ENCODE data around the gene GHR.
"Not testable (repeated sequence)": the region's sequence is repeated elsewhere in the genome, so short reads cannot be mapped to it uniquely, and the experiment has no call there.

Gene GHR

GRCh38 chr5:42654645-42655044, 231.4 kb downstream of the GHR start:
- CTCF ChIA-PET: no interaction called here
- no peak overlapping the region for H3K4me3 ChIP-seq (ENCODE audit: low read depth, low read length)
- TF ChIP-seq ZNF561 (tag by site-specific recombination; IDR thresholded peaks at IDR 0.05; ENCODE audit: borderline replicate concordance): no peak
- no peak for TF ChIP-seq KLF16 (tag by site-specific recombination; IDR thresholded peaks at IDR 0.05)
- TF ChIP-seq ZNF140 (tag by site-specific recombination; IDR thresholded peaks at IDR 0.05): no peak
- TF ChIP-seq KLF9 (tag by site-specific recombination; IDR thresholded peaks at IDR 0.05; ENCODE audit: low read depth): no peak
- H3K36me3 ChIP-seq (ENCODE audit: control insufficient read depth in 2 of 2, insufficient read depth in 1 of 2, low read length in 2 of 2): no peaks in the 10 kb centered on the region
- H3K27ac ChIP-seq (ENCODE audit: extremely low read depth, low read depth, low read length): no peak overlapping the region
- H3K9me3 ChIP-seq (ENCODE audit: control insufficient read depth, insufficient read depth, low read depth, low read length): no peaks in the 10 kb centered on the region
- no peaks in the 10 kb centered on the region for H3K4me1 ChIP-seq (ENCODE audit: control insufficient read depth, insufficient read depth, low read length)
- POLR2A ChIA-PET: no interaction called here

DNA sequence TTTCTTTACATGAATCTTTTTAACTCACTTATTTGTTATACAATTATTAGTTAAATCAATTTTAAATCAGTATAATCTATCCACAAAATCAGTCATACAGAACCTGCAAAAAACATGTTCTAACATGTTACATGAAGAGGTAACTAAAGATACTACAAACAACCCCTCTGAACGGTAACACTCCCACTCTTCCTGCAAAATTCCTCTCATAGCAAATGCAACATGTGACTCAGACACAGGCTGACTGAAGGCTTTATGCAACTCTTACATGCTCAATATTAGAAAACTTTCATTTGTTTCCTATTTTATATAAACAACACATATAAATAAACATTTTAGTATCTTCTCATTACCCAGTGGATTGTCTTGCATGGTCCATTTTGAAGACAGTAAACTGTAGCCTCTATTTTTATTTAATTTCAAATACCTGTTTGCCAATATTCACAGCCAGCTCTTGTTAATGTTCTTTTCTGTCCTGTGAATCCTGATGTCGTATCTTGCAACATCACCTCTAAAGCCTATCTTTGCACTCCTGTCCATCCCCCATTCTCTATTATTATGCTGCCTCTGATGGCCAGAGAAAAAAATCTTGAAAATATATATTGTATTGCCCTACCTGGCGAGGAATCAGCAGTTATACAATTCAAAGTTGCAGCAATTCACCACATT, 232.9 kb downstream of the GHR start:
- Histone ChIP-seq H3K9me3 (ENCODE audit: control insufficient read depth, insufficient read depth, low read depth, low read length) (no peaks in the 10 kb centered on the region), H3K36me3 (ENCODE audit: control insufficient read depth in 2 of 2, insufficient read depth in 1 of 2, low read length in 2 of 2) (no peaks in the 10 kb centered on the region), H3K27ac (ENCODE audit: extremely low read depth, low read depth, low read length) (no peak overlapping the region), H3K4me3 (ENCODE audit: low read depth, low read length) (no peak overlapping the region), H3K4me1 (ENCODE audit: control insufficient read depth, insufficient read depth, low read length) (no peaks in the 10 kb centered on the region)
- ChIA-PET CTCF (interaction anchor here (0.6 to 2.1 kb wide), 7 partner anchors 9 to 948 kb away, joined by 3 to 8 read pairs (median 4); partner anchors contain the start of gene GHR), POLR2A (no interaction called here)
- TF ChIP-seq ZNF544 (tag by site-specific recombination; IDR thresholded peaks at IDR 0.05): no peak
- no peak for TF ChIP-seq KLF8 (tag by site-specific recombination; IDR thresholded peaks at IDR 0.05)
- no peak for TF ChIP-seq ZNF629 (tag by site-specific recombination; IDR thresholded peaks at IDR 0.05)
- no peak for TF ChIP-seq ZNF664 (tag by site-specific recombination; IDR thresholded peaks at IDR 0.05)
- TF ChIP-seq ZSCAN30 (tag by site-specific recombination; IDR thresholded peaks at IDR 0.05): no peak
- TF ChIP-seq ZNF785 (tag by site-specific recombination; IDR thresholded peaks at IDR 0.05): no peak
- TF ChIP-seq ZNF610 (tag by site-specific recombination; IDR thresholded peaks at IDR 0.05; ENCODE audit: borderline replicate concordance): no peak
- TF ChIP-seq ZNF473 (tag by site-specific recombination; IDR thresholded peaks at IDR 0.05): no peak
- no peak for TF ChIP-seq ZNF354C (tag by site-specific recombination; IDR thresholded peaks at IDR 0.05; ENCODE audit: borderline replicate concordance, low read depth)

DNA sequence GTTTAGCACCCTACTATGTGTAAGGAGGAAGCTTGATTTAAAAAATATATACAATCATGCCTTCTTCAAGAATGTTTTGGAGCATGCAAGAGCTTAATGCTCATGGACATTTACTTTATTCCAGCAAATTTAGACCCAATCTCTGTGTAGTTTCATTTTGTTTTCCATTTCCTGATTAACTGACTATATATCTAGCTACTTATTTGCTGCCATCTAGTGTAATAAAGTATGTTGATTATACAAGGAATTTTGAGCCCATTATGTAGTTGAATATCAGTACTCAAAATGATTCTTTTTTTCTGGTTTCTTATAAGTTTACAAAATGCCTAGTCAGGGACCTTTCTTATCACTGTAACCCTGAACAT, 233.4 kb downstream of the GHR start:
- POLR2A ChIA-PET: no interaction called here
- Histone ChIP-seq H3K27ac (ENCODE audit: extremely low read depth, low read depth, low read length) (no peak overlapping the region), H3K9me3 (ENCODE audit: control insufficient read depth, insufficient read depth, low read depth, low read length) (no peaks in the 10 kb centered on the region), H3K36me3 (ENCODE audit: control insufficient read depth in 2 of 2, insufficient read depth in 1 of 2, low read length in 2 of 2) (no peaks in the 10 kb centered on the region), H3K4me1 (ENCODE audit: control insufficient read depth, insufficient read depth, low read length) (no peaks in the 10 kb centered on the region), H3K4me3 (ENCODE audit: low read depth, low read length) (no peak overlapping the region)
- no peak for TF ChIP-seq GLIS2 (tag by site-specific recombination; IDR thresholded peaks at IDR 0.05)
- TF ChIP-seq ZSCAN4 (tag by site-specific recombination; IDR thresholded peaks at IDR 0.05): no peak
- no peak for TF ChIP-seq KLF8 (tag by site-specific recombination; IDR thresholded peaks at IDR 0.05)
- no peak for TF ChIP-seq ZNF768 (tag by site-specific recombination; IDR thresholded peaks at IDR 0.05)
- no peak for TF ChIP-seq ZNF837 (tag by site-specific recombination; IDR thresholded peaks at IDR 0.05)
- no peak for TF ChIP-seq ZNF544 (tag by site-specific recombination; IDR thresholded peaks at IDR 0.05)
- TF ChIP-seq ZNF571 (tag by site-specific recombination; IDR thresholded peaks at IDR 0.05): no peak
- no peak for TF ChIP-seq ZNF747 (tag by site-specific recombination; IDR thresholded peaks at IDR 0.05)
- peak; percentile 20; the same call in 1 of the 2 replicates for TF ChIP-seq ZNF654 (tag by site-specific recombination; IDR thresholded peaks at IDR 0.05; ENCODE audit: low read depth)
- CTCF ChIA-PET: interaction anchor here (0.6 to 2.1 kb wide), 8 partner anchors 9 to 948 kb away, joined by 3 to 8 read pairs (median 4); partner anchors contain the start of gene GHR

DNA sequence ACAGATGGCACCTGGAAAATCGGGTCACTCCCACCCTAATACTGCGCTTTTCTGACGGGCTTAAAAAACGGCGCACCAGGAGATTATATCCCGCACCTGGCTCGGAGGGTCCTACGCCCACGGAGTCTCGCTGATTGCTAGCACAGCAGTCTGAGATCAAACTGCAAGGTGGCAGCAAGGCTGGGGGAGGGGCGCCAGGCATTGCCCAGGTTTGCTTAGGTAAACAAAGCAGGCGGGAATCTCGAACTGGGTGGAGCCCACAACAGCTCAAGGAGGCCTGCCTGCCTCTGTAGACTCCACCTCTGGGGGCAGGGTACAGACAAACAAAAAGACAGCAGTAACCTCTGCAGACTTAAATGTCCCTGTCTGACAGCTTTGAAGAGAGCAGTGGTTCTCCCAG, 236.6 kb downstream of the GHR start:
- H3K27ac ChIP-seq (ENCODE audit: extremely low read depth, low read depth, low read length); H3K4me1 ChIP-seq (ENCODE audit: control insufficient read depth, insufficient read depth, low read length); H3K9me3 ChIP-seq (ENCODE audit: control insufficient read depth, insufficient read depth, low read depth, low read length); POLR2A ChIA-PET; H3K36me3 ChIP-seq (ENCODE audit: control insufficient read depth in 2 of 2, insufficient read depth in 1 of 2, low read length in 2 of 2); H3K4me3 ChIP-seq (ENCODE audit: low read depth, low read length): not testable (repeated sequence)
- CTCF ChIA-PET: interaction anchor here (0.6 kb wide), 1 partner anchor 299 kb away, joined by 5 read pairs; no protein-coding TSS in a partner anchor
